GM21390 (cell line): ENCODE results near the gene PDIA5.
"Not testable (repeated sequence)": the region's sequence is repeated elsewhere in the genome, so short reads cannot be mapped to it uniquely, and the experiment has no call there.

Experiments
- ATAC-seq: cut with Tn5 transposase; IDR thresholded peaks from one replicate; pipeline ENCODE4 v1.9.1; 2021; ENCODE audit not compliant: unreplicated experiment

Gene PDIA5

DNA sequence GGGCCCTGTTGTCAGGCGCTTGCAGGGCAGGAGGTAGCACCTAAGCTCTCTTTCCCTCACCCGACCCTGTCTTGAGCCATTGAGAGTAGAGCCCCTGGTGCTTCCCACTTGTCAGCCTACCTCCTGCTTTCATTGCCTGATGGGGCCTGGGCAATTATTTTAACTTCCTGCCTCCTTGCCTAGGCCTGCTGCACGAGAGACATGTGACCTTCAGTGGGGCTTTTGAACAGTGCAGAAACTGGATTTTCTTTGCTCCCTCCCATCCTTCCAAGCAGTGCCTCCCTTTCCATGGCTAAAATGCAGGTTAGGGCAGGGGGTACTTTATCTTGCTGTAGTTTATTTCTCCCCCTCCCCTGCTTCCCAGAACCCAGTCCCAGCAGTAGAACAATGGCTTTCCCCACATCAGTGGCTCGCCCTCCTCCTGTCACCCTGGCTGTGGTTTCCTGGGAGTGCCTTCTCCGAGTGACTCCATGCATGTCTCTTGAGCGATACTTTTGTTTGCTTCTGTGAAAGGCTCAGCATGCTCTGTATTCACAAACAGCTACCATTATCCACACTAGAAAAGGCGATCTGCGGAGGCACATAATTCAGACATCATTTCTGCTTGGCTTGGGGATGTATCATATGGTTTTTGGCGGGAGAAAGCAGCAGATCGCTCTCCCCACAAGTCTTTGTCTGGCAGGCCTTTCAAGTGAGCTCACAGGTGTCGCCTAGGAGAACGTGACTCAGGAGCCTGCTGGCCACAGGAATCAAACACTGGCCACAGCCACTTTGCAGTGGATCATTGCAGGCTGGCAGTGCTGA is 24.1 kb downstream of the PDIA5 start:
- ATAC-seq: no peak

DNA sequence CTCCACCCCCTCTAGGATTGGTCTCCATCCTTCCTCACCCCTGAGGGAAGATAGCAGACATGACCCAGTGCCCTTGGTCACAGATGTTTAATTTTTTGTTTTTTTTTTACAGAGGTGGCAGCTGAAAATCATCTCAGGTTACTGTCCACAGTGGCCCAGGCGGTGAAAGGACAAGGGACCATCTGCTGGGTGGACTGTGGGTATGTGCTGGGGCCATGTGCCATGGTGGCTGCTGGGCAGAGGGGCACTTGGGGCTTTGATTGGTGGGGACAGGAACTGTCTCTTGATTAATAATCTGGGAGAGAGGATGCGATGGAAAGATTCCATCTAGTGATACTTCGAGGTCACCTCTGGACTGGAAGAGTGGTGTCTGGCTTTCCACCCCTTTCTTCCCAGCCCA is 25.4 kb downstream of the PDIA5 start:
- ATAC-seq: no peak

DNA sequence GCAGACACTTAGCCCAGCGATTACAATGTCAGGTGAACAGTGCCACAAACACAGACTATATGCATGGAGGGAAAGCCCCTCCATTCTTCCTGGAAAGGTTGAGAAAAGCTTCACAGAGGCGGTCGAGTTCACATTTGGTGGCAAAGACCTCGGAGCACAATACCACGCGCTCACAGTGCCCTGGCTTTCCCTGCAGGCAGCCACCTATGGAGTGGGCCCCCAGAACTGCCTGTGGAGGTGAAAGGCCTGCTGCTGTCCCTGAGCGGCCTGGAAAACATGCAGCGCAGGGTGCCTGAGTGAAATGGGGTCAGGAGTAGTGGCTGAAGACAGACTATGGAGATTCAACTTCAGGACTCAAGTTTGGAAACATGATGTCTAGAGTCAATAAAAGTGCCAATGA is 26.9 kb downstream of the PDIA5 start:
- ATAC-seq: no peak

DNA sequence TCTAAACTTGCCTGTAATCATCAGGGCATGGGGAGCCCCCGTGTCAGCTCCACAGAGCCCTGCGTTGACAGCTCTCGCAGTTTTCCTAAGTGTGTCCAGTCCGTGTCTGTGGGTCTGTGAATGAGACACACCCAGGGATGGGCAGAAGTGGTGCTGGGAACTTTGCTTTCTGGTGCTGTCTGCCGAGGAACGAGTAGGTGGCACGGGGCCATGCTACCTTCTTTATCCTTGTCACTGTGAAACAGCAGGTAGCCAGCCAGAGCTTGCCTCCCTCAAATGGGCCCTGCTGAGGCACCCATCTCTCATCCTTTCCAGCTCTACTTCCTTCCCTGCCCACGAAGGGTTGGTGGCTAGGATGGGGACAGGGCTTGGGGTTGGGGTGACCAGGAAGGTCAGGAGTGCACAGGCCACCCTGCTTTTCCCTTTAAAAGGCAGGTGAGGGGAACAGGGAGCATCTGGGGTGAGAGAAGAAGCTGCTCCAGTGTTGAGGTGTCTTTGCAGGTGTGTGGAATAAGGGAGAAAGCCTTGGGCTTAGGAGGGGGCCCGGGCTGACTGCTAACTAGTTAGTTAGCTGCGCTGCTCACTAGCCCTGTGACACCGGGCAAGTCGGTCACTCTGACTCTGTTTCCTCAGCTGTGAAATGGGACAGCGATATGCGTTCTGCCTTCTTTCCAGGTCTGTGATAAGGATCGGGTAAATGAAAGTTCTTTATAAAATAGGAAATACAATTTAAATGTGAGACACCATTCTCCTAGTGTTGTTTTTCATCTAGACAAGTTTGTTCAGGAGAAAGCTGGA is 27.9 kb downstream of the PDIA5 start:
- no peak for ATAC-seq

DNA sequence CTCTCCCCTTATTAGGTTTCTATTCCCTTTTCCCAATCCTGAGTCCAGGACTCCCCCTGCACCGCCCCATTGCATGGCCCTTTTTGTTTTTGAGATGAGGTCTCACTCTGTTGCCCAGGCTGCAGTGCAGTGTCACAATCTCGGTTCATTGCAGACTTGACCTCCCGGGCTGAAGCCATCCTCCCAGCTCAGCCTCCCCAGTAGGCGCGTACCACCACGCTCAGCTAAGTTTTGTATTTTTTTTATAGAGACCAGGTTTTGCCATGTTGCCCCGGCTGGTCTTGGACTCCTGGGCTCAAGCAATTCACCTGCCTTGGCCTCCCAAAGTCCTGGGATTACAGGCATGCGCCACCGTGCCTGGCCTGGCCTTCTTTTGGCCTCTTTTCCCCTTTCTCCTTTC is 29.3 kb downstream of the PDIA5 start:
- no peak for ATAC-seq

DNA sequence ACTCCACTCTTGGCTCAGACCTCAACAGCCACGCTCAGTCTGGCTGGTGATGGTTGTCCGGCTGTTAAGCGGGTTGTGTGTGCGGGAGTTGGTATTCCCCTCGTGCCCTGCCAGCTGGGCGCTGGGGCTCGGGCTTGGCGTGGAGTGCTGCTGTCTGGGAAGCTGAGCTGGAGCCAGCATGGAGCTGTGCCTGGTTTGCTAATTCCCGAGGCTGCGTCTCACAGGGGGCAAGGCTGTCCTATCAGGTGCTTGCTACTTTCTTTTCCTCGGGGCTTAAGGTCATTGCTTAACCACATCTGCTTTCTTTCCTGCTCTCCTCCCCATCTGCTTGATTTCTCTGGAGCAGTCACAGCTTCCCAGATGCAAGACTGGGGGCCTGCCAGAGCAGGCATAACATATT is 29.9 kb downstream of the PDIA5 start:
- ATAC-seq: no peak

DNA sequence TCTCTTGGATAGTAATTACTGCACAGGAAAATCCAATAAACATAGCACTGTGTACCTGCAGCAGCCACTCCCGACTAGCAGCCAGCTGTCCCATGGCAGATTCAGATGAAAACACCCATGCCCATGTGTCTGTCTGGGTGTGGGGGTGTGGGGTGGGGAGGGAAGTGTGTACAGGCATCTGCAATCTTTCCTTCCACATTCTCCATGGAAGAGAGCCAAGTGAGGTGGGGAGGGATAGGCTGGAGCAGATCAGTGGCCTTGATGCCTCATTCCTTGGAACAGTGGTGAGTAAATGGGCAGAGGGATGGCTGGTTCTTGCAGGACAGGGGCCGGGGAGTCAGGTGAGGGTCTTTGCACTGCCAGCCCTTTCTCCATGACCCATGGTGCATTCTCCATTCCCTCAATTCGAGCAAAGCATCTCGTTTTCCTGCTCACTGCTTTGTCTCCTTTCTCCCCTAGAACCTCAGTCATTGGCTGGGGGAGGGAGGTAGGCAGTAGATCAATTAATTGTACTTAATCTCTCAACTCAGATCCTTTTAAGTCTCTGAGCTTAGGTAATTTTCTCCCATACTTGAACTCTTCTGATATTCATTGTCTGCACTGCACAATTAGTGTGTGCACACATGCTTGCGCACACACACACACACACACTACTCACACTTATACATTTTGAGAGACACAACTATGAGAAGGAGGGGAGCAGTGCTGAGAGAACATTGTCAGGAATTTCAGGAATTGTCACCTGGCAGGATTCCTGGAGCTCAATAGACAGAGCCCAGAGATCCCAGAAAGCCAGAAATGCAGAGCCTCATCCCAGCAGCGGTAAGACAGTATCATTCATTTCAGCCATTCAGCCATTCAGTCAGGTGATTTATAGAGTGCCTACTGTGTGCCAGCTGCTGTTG is 31.9 kb downstream of the PDIA5 start:
- no peak for ATAC-seq

DNA sequence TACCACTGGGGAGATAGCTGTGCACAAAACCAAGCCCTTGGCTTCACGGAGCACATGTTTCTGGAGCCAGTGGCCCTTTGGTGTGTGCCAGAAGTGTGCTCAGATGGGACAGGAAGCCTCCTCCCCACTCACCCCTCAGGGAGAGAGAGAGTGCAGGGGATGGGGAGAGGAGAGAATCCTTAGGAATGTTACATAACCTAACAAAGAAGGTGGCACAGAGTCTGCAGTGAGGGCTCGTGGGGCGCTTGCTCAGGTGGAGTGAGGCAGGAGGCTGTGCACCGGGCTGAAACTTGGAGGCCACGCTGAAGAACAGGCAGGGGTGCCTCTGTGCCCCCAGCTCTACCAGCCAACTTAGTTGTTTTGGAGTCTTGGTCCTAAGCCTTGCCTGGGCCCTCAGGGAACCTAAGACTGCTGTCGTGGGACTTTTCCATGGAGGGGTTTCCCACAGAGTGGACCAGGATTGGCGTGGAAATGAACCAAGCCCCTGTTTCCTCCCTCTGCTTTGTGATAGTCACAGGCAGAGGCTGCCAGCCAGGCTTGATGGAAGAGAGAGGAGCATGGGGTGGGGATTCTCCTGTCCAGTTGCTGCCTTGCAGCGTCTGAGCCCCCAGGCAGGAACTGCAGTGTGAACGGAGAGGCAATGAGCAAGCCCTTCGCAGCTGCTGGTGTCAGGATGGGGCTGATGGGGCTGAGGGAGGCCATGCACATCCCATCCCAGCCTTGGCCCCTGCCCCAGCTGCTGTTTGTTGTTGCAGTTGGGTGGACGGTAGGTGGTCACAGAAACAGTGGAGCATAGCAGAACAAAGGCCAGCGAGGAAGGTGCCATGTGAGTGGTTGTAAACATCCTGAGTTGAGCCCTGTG is 32.7 kb downstream of the PDIA5 start:
- ATAC-seq: no peak

DNA sequence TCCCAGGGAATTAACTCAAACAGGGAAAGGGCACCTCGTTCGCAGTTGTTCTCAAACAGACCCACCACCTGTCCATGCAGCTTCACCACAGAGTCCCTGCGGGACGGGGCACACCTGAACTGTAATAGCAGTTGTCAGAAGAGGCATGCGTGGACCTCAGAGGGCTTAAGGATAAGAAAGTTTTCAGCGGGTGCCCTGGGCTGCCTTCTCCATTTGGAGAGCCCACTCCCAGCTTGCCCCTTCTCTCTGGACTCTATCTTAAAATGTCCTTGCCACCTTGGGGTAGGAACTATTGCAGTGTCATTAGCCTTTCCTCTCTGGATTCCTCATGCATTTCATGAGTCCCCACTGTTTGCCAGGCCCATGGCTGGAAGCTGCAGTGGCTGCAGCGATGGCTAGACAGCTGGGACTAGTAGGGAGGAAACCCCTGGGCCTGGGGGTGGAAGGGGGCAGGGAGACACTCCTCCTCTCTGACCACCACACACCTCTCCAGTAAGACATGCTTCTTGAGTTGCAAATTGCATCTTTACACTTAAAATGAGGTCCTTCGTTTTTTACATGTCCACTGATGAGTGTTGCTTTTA is 33.5 kb downstream of the PDIA5 start:
- ATAC-seq: no peak

DNA sequence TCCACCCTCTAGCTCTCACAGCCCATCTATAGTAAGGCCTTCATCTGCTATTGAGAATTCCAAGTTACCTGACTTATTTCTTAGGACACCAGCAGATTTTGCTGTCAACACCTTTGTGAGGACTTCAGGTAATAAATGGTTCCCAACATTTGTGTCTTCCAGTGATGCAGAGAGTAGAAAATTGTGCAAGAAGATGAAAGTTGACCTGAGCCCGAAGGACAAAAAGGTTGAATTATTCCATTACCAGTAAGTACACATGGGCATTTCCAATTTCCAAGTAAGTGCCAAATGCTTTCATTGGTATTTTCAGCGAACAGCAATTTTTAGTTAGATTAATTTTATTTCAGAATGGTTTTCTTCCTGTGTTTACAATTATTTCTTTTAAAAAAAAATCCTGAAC is 35.4 kb downstream of the PDIA5 start:
- ATAC-seq: no peak

DNA sequence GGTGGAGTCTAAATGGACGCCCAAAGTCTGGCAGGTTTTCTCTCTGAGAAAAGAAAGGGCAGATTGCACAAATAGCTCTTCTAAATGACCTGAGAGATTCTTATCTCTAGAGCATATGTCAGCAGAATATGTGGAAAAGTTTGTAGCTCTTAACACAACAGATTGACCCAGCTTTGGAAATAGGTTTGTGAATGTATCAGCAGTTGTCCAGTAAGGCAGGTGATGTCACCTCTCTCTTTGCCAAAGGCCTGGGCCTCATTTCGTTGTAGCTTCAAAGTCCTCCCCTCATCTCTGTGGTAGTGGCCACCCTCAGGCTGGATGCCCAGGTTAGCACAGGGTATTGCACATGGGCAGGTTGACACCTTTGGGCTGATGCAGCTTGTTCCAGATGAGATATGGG is 36.0 kb downstream of the PDIA5 start:
- ATAC-seq: no peak

DNA sequence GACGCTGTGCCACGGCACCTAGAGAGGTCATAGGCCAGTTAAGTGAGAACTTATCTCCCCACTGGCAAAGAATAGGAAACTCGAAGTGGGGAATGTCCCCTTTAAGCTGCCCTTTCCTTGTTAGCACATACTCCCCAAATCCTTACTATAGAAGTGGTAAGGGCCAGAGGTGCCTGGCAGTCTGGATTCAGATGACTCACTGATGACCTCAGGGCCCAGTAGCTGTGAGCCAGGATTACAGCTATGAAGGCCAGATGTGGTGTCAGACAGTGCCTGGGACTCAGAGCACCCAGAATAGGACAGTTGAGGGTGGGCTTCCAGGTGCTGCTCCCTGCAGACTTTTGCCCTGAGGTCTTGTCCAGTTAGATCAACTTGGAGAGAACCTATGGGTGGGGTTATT is 37.7 kb downstream of the PDIA5 start:
- no peak for ATAC-seq

DNA sequence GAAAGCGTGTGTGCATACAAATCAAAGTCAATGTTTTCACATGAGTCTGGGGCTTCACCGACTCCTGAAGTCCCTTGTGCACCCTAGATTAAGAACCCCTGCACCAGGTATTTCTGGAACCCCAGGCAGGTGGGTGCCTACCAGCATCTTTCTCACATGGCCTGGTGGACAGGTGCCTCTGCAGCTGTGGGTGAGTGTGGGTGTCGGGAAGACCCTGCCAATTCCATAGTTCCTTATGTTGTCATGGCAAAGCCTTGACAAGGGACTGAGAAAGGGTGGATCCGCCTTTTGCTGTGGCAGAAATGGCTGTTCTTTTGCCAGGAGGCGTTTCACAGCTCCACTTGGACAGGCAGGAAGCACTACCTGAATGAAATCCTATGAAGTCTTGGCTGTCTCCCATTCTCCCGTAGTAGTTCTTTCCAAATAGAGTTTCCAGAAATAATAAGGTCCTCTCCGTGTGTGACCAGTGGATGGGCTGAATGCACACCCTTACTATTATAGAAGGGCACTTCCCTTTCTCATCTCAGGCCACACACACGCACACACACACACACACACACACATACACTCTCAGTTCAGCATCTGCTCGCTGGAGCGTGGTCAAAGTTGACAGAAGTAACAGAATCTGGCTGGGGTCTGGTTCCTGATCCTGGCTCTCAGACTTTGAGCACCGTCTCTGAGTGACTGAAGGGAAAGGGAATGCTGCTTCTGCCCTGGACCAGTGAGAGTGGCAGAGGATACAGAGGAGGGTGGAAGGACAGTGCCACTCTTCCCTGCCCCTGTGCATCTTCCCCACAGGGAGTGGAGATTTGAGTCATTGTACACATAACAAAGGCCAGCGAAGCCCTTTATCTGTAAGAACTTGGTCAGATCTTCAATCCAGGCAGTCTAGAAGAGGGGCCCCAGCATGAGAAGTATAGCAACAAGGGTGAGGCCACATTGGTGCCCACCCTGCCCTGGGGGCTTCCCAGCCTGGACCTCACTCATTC is 38.7 kb downstream of the PDIA5 start:
- no peak for ATAC-seq

DNA sequence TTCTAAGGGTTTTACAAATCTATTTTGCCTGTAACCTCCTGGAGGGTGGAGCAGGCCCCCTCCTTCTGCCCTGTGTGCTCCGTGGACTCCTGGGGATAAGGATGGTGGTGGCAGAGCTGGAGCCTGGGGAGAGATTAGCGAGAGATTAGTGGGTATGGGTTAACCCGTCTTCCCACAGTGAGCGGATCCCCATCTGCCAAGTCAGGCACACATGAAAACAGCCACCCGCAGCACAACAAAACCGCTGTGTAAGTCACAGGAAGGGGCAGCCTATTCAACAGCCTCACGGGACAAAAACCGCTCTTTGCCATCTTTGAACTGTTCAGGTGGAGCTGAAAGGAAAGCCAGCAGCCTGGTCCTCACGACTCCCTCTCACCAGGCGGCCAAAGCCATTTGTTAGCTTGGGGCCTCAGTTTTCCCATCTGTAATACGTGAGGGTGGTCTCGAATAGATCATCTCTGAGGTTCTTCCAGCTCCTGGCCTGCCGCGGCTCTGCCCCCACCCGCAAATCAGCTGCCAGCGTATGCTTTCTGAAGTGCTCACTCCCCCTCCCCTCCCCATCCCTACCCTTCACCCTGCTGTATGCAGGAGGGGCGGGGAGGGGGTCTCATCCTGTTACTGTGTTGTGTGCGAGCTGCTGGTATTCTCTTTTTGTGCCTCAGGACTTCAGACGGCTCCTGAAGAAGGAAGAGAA is 43.6 kb downstream of the PDIA5 start:
- no peak for ATAC-seq

DNA sequence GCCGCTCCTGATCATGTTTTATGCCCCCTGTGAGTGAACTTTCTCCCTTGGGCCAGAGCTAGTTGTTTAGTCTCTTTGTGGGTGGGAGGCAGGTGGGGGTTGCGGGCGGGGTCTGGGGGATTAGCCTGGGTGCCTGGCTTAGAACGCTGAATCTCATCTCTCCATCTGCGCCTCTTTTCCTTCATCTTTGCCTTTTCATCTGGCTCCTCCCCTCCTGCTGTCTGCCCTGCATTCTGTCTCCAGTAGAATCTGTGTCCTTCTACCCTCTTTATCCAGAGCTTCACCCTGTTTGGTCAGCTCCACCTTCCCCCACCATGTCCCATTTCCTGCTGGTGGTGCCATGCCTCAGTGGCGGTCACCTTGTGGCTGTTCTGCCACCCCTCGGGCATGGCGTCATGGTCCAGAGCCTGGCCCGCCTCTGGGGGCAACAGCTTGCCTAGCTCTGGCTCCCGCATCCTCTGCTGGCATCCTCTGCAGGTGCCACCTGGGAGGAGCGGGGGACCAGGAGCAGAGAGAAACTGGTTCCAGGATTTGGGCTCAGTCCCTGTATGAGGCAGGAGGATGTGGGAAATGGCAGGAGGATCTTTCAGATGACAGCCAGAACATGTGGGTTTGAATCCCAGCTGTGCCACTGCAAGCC is 44.3 kb downstream of the PDIA5 start:
- ATAC-seq: no peak

DNA sequence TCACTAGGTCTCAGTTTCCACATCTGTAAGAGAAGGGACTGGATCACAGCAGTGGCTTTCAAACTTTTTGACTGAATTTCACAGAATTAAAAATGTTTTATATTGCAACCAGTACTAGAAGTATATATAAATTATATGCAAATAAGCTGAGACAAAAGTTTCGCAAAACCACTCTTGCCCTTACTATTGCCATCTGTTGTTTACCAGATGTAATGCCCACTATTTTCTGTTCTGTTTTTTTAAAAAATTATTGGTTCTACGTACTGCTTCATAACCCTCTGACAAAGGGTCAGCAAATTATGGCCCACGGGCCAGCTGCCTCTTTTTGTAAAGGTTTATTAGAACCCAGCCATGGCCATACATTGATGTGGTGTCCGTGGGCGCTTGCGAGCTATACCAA is 44.8 kb downstream of the PDIA5 start:
- ATAC-seq: no peak

DNA sequence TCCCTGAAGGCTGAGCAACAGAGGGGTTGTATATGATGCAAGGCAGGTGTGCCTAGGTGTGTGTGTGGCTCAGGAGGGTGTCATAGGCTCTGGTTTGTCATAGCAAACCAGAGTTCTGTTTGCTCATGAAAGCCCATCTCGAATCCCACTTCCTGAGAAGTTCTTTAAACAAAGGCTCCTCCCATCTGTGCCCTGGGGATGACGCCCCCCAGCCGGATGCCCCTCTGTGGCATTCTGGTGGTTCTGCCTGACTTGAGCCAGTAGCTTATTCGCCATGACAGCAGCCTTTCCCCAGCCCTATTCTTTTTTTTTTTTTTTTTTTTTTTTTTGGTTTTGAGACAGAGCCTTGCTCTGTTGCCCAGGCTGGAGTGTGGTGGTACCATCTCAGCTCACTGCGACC is 45.4 kb downstream of the PDIA5 start:
- no peak for ATAC-seq

DNA sequence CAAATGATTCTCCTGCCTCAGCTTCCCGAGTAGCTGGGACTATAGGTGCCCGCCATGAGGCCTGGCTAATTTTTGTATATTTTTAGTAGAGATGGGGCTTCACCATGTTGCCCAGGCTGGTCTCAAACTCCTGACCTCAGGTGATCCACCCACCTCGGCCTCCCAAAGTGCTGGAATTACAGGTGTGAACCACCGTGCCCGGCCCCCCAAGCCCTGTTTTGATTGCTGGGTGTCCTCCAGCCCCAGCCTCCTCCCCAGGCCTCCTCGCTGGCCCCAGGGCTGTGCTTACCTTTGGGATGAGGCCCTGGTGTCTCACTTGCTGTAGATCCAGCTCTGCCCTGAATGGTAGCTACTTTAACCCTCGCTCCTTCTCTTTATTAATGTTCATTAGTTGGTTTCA is 45.8 kb downstream of the PDIA5 start:
- ATAC-seq: not testable (repeated sequence)
